ENCODE results near the gene OSBPL1A. TPM values are rescaled to one million over a fixed set of nuclear protein-coding genes. Genes with fewer than 3 reads are reported as not detected.

OSBPL1A gene
- total RNA-seq, 2 experiments from 2014 or later: 2.9 to 3.4 TPM

DNA sequence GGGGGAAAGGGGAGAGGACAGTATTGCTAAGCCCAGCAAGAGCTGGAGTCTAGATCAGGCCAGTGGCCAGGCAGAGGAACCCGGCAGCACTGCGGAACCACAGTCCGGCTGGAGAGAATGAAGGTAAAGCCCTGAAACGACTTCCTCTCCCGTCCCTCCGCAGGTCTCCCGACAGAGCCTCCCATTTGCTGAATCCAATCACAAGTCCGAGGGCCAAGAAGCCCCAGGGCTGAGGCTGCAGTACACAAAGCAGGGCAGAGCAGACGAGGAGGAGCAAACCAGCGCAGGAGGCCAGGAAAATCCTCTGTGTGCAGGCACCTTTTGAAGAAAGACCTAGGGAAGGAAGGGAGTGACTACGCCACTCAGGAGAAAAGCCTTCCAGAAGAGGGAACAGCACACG, 104.4 kb downstream of the OSBPL1A start:
- no peaks in the 10 kb centered on the region for H3K36me3 Mint-ChIP-seq (ENCODE audit: low read depth)
- intact Hi-C loops (cut with DNase I, micrococcal nuclease): no loop called here
- DNase-seq: no peak

GRCh38 chr18:24278591-24278990, 119.0 kb downstream of the OSBPL1A start:
- no peaks in the 10 kb centered on the region for H3K4me1 Mint-ChIP-seq
- no peak overlapping the region for H3K4me3 Mint-ChIP-seq
- H3K9me3 Mint-ChIP-seq (ENCODE audit: low read depth): no peaks in the 10 kb centered on the region
- H3K27me3 Mint-ChIP-seq: peaks cover 5% of the 10 kb centered on the region
- DNase-seq: no peak
- CTCF ChIA-PET: no interaction called here
- H3K36me3 Mint-ChIP-seq (ENCODE audit: low read depth): no peaks in the 10 kb centered on the region
- POLR2A ChIA-PET: no interaction called here
- intact Hi-C loops (cut with DNase I, micrococcal nuclease): no loop called here
- H3K27ac Mint-ChIP-seq: no peak overlapping the region
- ATAC-seq: no peak

More for the DNA sequence above, 104.4 kb downstream of the OSBPL1A start:
- H3K27me3 Mint-ChIP-seq: no peaks in the 10 kb centered on the region
- ChIA-PET POLR2A (no interaction called here), CTCF (no interaction called here)
- H3K4me3 Mint-ChIP-seq: no peak overlapping the region
- no peak for ATAC-seq
- H3K9me3 Mint-ChIP-seq (ENCODE audit: low read depth): no peaks in the 10 kb centered on the region
- H3K27ac Mint-ChIP-seq: no peak overlapping the region
- peaks cover 3% of the 10 kb centered on the region for H3K4me1 Mint-ChIP-seq

- Mint-ChIP-seq H3K27ac (no peak overlapping the region), H3K4me3 (no peak overlapping the region), H3K9me3 (ENCODE audit: low read depth) (no peaks in the 10 kb centered on the region), H3K4me1 (no peaks in the 10 kb centered on the region), H3K27me3 (peaks cover 11% of the 10 kb centered on the region), H3K36me3 (ENCODE audit: low read depth) (no peaks in the 10 kb centered on the region)
- DNase-seq: no peak
- POLR2A ChIA-PET: no interaction called here
- CTCF ChIA-PET: no interaction called here
- no peak for ATAC-seq
- intact Hi-C loops (cut with DNase I, micrococcal nuclease): no loop called here
Observed at GRCh38 chr18:24277516-24278195, 120.0 kb downstream of the OSBPL1A start.

GRCh38 chr18:24276994-24277393, 120.6 kb downstream of the OSBPL1A start:
- Mint-ChIP-seq H3K27me3 (peaks cover 14% of the 10 kb centered on the region), H3K36me3 (ENCODE audit: low read depth) (no peaks in the 10 kb centered on the region), H3K4me3 (no peak overlapping the region), H3K4me1 (peaks cover 3% of the 10 kb centered on the region), H3K9me3 (ENCODE audit: low read depth) (no peaks in the 10 kb centered on the region), H3K27ac (no peak overlapping the region)
- DNase-seq: no peak
- ATAC-seq: no peak
- ChIA-PET CTCF (no interaction called here), POLR2A (no interaction called here)
- intact Hi-C loops (cut with DNase I, micrococcal nuclease): no loop called here

DNA sequence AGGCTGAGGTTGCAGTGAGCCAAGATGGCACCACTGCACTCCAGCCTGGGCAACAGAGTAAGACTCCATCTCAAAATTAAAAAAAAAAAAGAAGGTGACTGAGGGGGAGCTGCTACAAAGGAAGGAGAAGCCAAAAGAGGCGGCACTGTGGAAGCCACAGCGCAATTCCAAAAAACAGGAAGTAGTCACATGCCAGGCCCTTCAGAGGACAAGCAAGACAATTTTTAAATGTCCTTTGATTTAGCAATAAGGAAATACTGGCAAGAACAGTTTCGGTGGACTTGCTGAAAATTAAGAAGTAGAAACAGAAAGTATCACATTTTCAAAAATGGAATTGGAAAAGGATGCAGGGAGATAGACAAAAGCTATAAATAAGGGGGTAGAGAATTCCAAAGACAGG, 122.8 kb downstream of the OSBPL1A start:
- no peaks in the 10 kb centered on the region for H3K36me3 Mint-ChIP-seq (ENCODE audit: low read depth)
- ChIA-PET POLR2A (no interaction called here), CTCF (interaction anchor here (1.1 kb wide), 1 partner anchor 58 kb away, joined by 3 read pairs; no protein-coding TSS in a partner anchor)
- peaks cover 27% of the 10 kb centered on the region for H3K27me3 Mint-ChIP-seq
- intact Hi-C loops (cut with DNase I, micrococcal nuclease): no loop called here
- H3K27ac Mint-ChIP-seq: no peak overlapping the region
- no peak for ATAC-seq
- no peak for DNase-seq
- H3K4me3 Mint-ChIP-seq: no peak overlapping the region
- peaks cover 3% of the 10 kb centered on the region for H3K4me1 Mint-ChIP-seq
- H3K9me3 Mint-ChIP-seq (ENCODE audit: low read depth): no peaks in the 10 kb centered on the region

DNA sequence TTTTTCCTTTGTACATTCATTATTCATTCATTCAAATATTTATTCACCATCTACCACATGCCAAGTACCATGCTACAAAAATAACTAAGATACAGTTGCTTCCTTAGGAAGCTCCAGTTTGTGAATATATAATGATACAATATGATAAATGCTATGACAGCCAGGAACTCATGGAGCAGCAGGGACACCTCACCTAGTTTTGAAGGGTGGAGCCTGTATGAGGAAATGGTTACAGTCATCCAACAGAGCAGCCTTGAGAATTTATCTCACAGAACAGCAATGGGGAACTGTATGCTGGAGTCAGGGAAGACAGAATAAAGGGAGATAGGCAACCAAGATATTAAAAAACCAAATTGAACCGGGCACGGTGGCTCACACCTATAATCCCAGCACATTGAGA, 124.0 kb downstream of the OSBPL1A start:
- DNase-seq (no peak), ATAC-seq (no peak)
- intact Hi-C loops (cut with DNase I, micrococcal nuclease): no loop called here
- peaks cover 3% of the 10 kb centered on the region for H3K4me1 Mint-ChIP-seq
- H3K4me3 Mint-ChIP-seq: no peak overlapping the region
- peaks cover 34% of the 10 kb centered on the region for H3K27me3 Mint-ChIP-seq
- CTCF ChIA-PET: no interaction called here
- H3K27ac Mint-ChIP-seq: no peak overlapping the region
- no peaks in the 10 kb centered on the region for H3K36me3 Mint-ChIP-seq (ENCODE audit: low read depth)
- POLR2A ChIA-PET: no interaction called here
- H3K9me3 Mint-ChIP-seq (ENCODE audit: low read depth): no peaks in the 10 kb centered on the region

GRCh38 chr18:24272229-24272525, 125.4 kb downstream of the OSBPL1A start:
- Mint-ChIP-seq H3K4me3 (peak overlapping the region; percentile 64), H3K27me3 (peaks cover 35% of the 10 kb centered on the region)

GRCh38 chr18:24271381-24272228, 126.0 kb downstream of the OSBPL1A start:
- ChIA-PET CTCF (no interaction called here), POLR2A (no interaction called here)
- DNase-seq (peak; percentile 56), ATAC-seq (peak; percentile 91)
- peaks cover 3% of the 10 kb centered on the region for H3K4me1 Mint-ChIP-seq
- no peaks in the 10 kb centered on the region for H3K36me3 Mint-ChIP-seq (ENCODE audit: low read depth)
- intact Hi-C loops (cut with DNase I, micrococcal nuclease): no loop called here
- H3K27ac Mint-ChIP-seq: no peak overlapping the region
- peaks cover 35% of the 10 kb centered on the region for H3K27me3 Mint-ChIP-seq
- H3K9me3 Mint-ChIP-seq (ENCODE audit: low read depth): no peaks in the 10 kb centered on the region
- peak overlapping the region; percentile 64 for H3K4me3 Mint-ChIP-seq

More at GRCh38 chr18:24272229-24272525, 125.4 kb downstream of the OSBPL1A start:
- intact Hi-C loops (cut with DNase I, micrococcal nuclease): no loop called here
- H3K27ac Mint-ChIP-seq: no peak overlapping the region
- no peaks in the 10 kb centered on the region for H3K9me3 Mint-ChIP-seq (ENCODE audit: low read depth)
- CTCF ChIA-PET: no interaction called here
- H3K36me3 Mint-ChIP-seq (ENCODE audit: low read depth): no peaks in the 10 kb centered on the region
- ATAC-seq (no peak), DNase-seq (no peak)
- peaks cover 3% of the 10 kb centered on the region for H3K4me1 Mint-ChIP-seq
- POLR2A ChIA-PET: no interaction called here

GRCh38 chr18:24270937-24271380, 126.7 kb downstream of the OSBPL1A start:
- no peak overlapping the region for H3K27ac Mint-ChIP-seq
- peak overlapping the region; percentile 35 for H3K4me3 Mint-ChIP-seq
- H3K9me3 Mint-ChIP-seq (ENCODE audit: low read depth): peaks cover 2% of the 10 kb centered on the region
- no peak for DNase-seq
- ATAC-seq: no peak
- POLR2A ChIA-PET: no interaction called here
- CTCF ChIA-PET: no interaction called here
- no peaks in the 10 kb centered on the region for H3K36me3 Mint-ChIP-seq (ENCODE audit: low read depth)
- H3K4me1 Mint-ChIP-seq: peaks cover 3% of the 10 kb centered on the region
- intact Hi-C loops (cut with DNase I, micrococcal nuclease): no loop called here
- H3K27me3 Mint-ChIP-seq: peaks cover 37% of the 10 kb centered on the region

GRCh38 chr18:24270358-24270936, 127.2 kb downstream of the OSBPL1A start:
- H3K4me1 Mint-ChIP-seq: peaks cover 3% of the 10 kb centered on the region

GRCh38 chr18:24268784-24269550, 128.7 kb downstream of the OSBPL1A start:
- POLR2A ChIA-PET: no interaction called here
- intact Hi-C loops (cut with DNase I, micrococcal nuclease): no loop called here
- Mint-ChIP-seq H3K4me1 (peaks cover 3% of the 10 kb centered on the region), H3K36me3 (ENCODE audit: low read depth) (no peaks in the 10 kb centered on the region), H3K27me3 (peaks cover 36% of the 10 kb centered on the region), H3K27ac (no peak overlapping the region), H3K4me3 (no peak overlapping the region), H3K9me3 (ENCODE audit: low read depth) (peaks cover 2% of the 10 kb centered on the region)
- ATAC-seq (no peak), DNase-seq (no peak)
- CTCF ChIA-PET: no interaction called here

More at GRCh38 chr18:24270358-24270936, 127.2 kb downstream of the OSBPL1A start:
- Mint-ChIP-seq H3K4me3 (no peak overlapping the region), H3K36me3 (ENCODE audit: low read depth) (no peaks in the 10 kb centered on the region), H3K9me3 (ENCODE audit: low read depth) (peaks cover 2% of the 10 kb centered on the region), H3K27me3 (peaks cover 39% of the 10 kb centered on the region), H3K27ac (no peak overlapping the region)
- intact Hi-C loops (cut with DNase I, micrococcal nuclease): no loop called here
- DNase-seq (no peak), ATAC-seq (no peak)
- POLR2A ChIA-PET: no interaction called here
- CTCF ChIA-PET: no interaction called here
